Pancreas (tissue), 10 donors: ENCODE data around the gene CS. TPM values are rescaled to one million over a fixed set of nuclear protein-coding genes. Genes with fewer than 3 reads are reported as not detected.
A peak's percentile ranks its signal among the peaks of the same experiment; 100 is the strongest.

Experiments used
- ATAC-seq, 4 donors: fragments of 200-7000 bp; cut with Tn5 transposase; one replicate each; pipeline versions ENCODE4 v1.8.0 to v1.9.1; 2020; ENCODE audit warnings: mild to moderate bottlenecking in 4 of 4, moderate library complexity in 4 of 4
- DNase-seq, 6 donors: peaks; one replicate each; pipeline ENCODE4 v3.0.0-alpha.2; 2020
- FAIRE-seq: peaks from 2 replicates; lab custom pipeline; 2012; peaks lifted over from hg19 to GRCh38; lab: Jason Lieb, UNC
- H3K27ac ChIP-seq, 4 donors: fragments of 200-600 bp; sonication (generic); 1 replicate in 3 of 4; 2 replicates in 1 of 4; pipeline versions ENCODE4 v1.5.0 to v1.8.0; 2020
- H3K27me3 ChIP-seq, 4 donors: fragments of 200-600 bp; one replicate each; pipeline ENCODE4 v1.8.0; 2021
- H3K36me3 ChIP-seq, 3 donors: fragments of 200-600 bp; sonication (generic) in 1 of 3; one replicate each; pipeline versions ENCODE4 v1.5.0 to v1.8.0; 2020 to 2021
- H3K4me1 ChIP-seq, 3 donors: fragments of 200-600 bp; one replicate each; pipeline ENCODE4 v1.8.0; 2021
- H3K4me3 ChIP-seq, 4 donors: fragments of 200-600 bp; sonication (generic) in 2 of 4; one replicate each; pipeline versions ENCODE4 v1.5.0 to v1.8.0; 2020 to 2021
- H3K9me3 ChIP-seq, 4 donors: fragments of 200-600 bp; one replicate each; pipeline ENCODE4 v1.8.0; 2021
- WGBS, 2 donors: extraction: QIAGEN DNeasy Blood & Tissue Kit; methylation state at CpG; one replicate each; pipeline ENCODE4 v1.1.7; 2013; 5-methylcytosine and 5-hydroxymethylcytosine counted together
- intact Hi-C, 3 donors: fragments of 100-400 bp; cut with DNase I; formaldehyde crosslinking; loops; one replicate each; pipeline versions ENCODE4 v1.11.1 to v1.14.2; 2022
- polyA plus RNA-seq, 2 donors: library from polyadenylated mRNA; stranded (reverse); fragments of 200-250 nt; gene quantifications; one replicate each; pipeline ENCODE4 v1.2.3, GENCODE V29; 2013
- total RNA-seq, 6 donors: library from RNA; stranded (reverse); fragmentation: NEBNext Ultra II Directional in 4 of 6; extraction: Animal tissue kit (Norgen Biotek cat#: 25700) in 4 of 6; gene quantifications; one replicate each; pipeline versions ENCODE4 v1.2.1 to v1.2.4, GENCODE V29; 2021 to 2023
- TF ChIP-seq, protein P1 (sequence below), 4 donors: fragments of 200-600 bp; sonication (generic) in 3 of 4; IDR thresholded peaks; one replicate each; pipeline versions ENCODE4 v1.5.0 to v1.8.0; 2021; ENCODE audit warnings: antibody characterized with exemption in 4 of 4
- donor health status: healthy with polysubstance abuse.
- donor health status: DM: no; HTN: no; CAD: no; lungs with moderate emphysema.
- donor health status: DM: no; HTN: no; CAD: no.
- donor health status: control.
- donor health status: control.
- donor health status: Bipolar disorder and iron deficiency.
- donor health status: DM: yes; HTN: yes; CAD: no.
- donor health status: DM: no; HTN: no; CAD: no.
- donor health status: DM: no; HTN: no; CAD: no.
- donor health status: DM: yes; HTN: yes; CAD: no.

The CS gene
- total and polyA plus RNA-seq, 8 donors: 32.0 to 120 (median 87.7) TPM

DNA sequence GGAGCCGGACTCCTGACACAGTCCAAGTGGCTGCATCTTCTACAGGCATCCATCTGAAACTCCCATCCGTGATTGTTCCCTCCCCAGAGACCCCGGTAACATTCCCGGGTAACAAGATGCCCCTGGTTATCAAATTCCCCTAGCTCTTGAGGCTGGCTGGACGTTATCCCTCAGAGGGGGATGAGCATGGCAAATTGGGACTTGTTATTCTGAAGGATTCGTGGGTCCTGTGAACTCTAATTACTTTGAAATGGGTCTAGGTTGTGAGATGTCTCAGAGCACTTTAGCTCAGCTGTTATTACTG lies 34.3 kb upstream of the CS start:
- intact Hi-C loops: no loop called here
- no peak for FAIRE-seq
- no peak for ATAC-seq
- TF ChIP-seq, protein P1, sequence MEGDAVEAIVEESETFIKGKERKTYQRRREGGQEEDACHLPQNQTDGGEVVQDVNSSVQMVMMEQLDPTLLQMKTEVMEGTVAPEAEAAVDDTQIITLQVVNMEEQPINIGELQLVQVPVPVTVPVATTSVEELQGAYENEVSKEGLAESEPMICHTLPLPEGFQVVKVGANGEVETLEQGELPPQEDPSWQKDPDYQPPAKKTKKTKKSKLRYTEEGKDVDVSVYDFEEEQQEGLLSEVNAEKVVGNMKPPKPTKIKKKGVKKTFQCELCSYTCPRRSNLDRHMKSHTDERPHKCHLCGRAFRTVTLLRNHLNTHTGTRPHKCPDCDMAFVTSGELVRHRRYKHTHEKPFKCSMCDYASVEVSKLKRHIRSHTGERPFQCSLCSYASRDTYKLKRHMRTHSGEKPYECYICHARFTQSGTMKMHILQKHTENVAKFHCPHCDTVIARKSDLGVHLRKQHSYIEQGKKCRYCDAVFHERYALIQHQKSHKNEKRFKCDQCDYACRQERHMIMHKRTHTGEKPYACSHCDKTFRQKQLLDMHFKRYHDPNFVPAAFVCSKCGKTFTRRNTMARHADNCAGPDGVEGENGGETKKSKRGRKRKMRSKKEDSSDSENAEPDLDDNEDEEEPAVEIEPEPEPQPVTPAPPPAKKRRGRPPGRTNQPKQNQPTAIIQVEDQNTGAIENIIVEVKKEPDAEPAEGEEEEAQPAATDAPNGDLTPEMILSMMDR (IDR thresholded peaks at IDR 0.05): no peak
- Histone ChIP-seq H3K9me3 (no peaks in the 10 kb centered on the region), H3K36me3 (no peaks in the 10 kb centered on the region), H3K4me3 (peak overlapping the region; percentile 37 to 68 (median 51)), H3K27me3 (no peaks in the 10 kb centered on the region), H3K27ac (peak overlapping the region; percentile 88 to 97 (median 92)), H3K4me1 (peaks cover 0 to 6% (median 0%) of the 10 kb centered on the region in 3 donors)
- 3 to 4% methylated on average over 6 of the region's 6 CpGs for WGBS, 2 donors
- no peak for DNase-seq

DNA sequence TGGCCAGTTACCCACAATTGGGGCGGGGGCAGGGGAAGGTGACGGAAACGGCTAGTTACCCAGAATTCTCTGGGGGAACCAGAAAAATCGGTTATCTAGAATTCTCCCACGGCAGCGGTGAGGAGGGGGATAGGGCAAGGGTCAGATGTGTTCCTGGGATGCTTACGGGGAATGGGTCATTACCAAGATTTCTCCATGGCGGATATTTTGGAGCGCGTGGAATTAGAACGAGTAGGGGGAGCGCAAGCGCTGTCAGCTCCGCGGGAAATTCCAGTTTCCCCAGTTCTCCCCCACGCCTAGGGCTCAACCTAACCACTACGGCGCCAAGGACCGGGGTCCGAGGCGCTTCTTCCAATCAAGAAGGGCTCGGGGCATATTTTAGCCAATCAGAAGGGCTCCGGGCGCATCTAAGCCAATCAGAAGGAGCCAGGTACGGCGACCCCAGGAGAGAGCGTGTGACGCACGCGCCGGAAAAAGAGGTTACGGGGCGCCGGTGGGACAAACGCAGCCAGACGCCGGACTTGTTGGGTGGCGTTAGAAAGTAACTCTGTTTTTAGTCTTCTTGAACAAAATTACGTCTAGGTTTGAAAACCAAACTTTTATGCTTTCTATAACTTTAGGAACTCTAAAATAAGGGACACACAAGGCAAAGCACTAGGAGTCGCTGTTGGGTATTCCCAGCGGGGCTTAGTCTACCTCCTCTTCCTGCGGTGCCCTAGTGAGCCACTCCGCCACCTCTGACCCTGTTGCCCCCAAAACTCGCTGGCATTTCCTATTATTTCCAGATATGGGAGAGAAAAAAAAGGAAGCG lies 33.8 kb upstream of the CS start, which contains the start of gene PAN2:
PAN2 (minus strand) TSS at position 322 of the 811 bp plus-strand sequence. CDS start 906 bp downstream, outside the sequence.
- ATAC-seq (peak; percentile 97 to 99 (median 99)), DNase-seq (peak; percentile 91 to 96 (median 95)), FAIRE-seq (peak; percentile 9)
- Histone ChIP-seq H3K36me3 (no peaks in the 10 kb centered on the region), H3K27me3 (no peaks in the 10 kb centered on the region), H3K4me3 (peak within 1 kb of the TSS; percentile 37 to 68 (median 51)), H3K9me3 (no peaks in the 10 kb centered on the region), H3K4me1 (peaks cover 0 to 6% (median 0%) of the 10 kb centered on the region in 3 donors), H3K27ac (peak within 1 kb of the TSS; percentile 88 to 97 (median 92))
- intact Hi-C loops: no loop called here
- TF ChIP-seq, protein P1 (IDR thresholded peaks at IDR 0.05): peak in 2 of 4 donors; percentile 13 to 22
- WGBS, 2 donors: 0% methylated on average over 45 of the region's 45 CpGs

DNA sequence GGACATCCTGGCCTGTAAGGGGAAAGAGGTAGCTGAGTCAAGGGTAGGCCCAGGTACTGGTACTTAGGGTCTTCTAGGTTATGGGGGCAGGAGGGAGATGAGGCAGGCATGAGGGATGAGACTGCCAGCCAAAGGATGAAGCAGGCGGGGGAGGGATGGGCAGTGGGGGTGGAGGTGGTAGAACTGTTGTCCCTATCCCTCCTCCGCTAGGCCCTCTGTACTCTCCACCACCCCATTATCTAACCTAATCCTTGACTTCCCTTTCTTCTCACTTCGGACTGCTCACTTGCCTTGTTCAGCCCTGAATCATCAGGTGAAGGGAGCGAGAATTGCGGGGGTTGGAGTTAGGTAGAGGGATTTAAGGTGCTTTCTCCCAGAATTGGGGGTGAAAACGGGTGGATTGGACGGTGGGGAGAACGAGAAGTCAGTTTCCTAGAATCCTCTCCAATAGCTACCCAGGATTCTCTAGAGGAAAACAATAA lies 33.1 kb upstream of the CS start:
- H3K27ac ChIP-seq: peak overlapping the region; percentile 88 to 97 (median 92)
- intact Hi-C loops: no loop called here
- H3K27me3 ChIP-seq: no peaks in the 10 kb centered on the region
- 20 to 25% methylated on average over 7 to 8 of the region's 8 CpGs for WGBS, 2 donors
- H3K36me3 ChIP-seq: no peaks in the 10 kb centered on the region
- H3K9me3 ChIP-seq: no peaks in the 10 kb centered on the region
- ATAC-seq (peak; percentile 2 to 15 (median 6)), FAIRE-seq (no peak), DNase-seq (peak in 1 of 6 donors; percentile 19)
- TF ChIP-seq, protein P1 (IDR thresholded peaks at IDR 0.05): no peak
- peaks cover 0 to 6% (median 0%) of the 10 kb centered on the region in 3 donors for H3K4me1 ChIP-seq
- peak overlapping the region; percentile 37 to 68 (median 51) for H3K4me3 ChIP-seq

DNA sequence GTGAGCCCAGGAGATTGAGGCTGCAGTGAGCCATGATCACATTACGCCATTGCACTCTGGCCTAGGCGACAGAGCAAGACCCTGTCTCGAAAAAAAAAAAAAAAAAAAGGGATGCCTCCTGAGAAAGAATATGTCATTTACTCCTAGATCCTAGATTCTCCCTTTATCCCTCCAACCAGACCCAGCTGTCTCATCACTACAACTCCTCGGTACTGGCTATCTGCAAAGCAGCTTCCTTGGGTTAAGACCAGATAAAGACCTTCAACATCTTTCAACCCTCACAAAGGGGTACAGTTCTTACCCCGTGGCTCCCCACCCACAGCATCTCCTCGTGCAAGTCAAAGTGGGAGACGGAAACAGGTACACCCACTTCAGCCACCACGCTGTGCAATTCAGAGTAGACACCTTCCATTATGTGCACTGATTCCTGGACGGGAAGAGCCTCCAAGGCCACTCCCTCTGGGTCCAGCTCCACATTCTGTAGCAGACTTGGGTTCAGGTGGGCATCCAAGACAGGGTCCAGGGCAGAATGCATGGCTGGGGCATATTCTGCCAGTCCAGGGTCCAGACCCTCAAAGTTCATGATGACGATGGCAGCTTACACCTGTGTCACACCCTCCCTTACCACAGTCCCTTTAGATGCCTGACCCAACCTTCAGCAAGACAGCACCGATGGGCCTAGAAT lies 32.5 kb upstream of the CS start:
- Histone ChIP-seq H3K4me1 (peaks cover 0 to 6% (median 0%) of the 10 kb centered on the region in 3 donors), H3K27ac (peak overlapping the region in 2 of 4 donors; percentile 92 to 97), H3K36me3 (peaks cover 0 to under 1% (median 0%) of the 10 kb centered on the region in 3 donors), H3K9me3 (no peaks in the 10 kb centered on the region), H3K27me3 (no peaks in the 10 kb centered on the region), H3K4me3 (peak overlapping the region in 3 of 4 donors; percentile 37 to 68 (median 51))
- no peak for ATAC-seq
- peak in 1 of 6 donors; percentile 45 for DNase-seq
- intact Hi-C loops: no loop called here
- TF ChIP-seq, protein P1 (IDR thresholded peaks at IDR 0.05): no peak
- FAIRE-seq: no peak
- WGBS, 2 donors: 90 to 96% methylated on average over 11 of the region's 11 CpGs
